ENCODE data around the gene RASSF8.

- TF ChIP-seq CEBPB (IDR thresholded peaks at IDR 0.05) (no peak), REST (IDR thresholded peaks at IDR 0.05; ENCODE audit: low read depth) (no peak), MAX (IDR thresholded peaks at IDR 0.05) (no peak), USF1 (IDR thresholded peaks at IDR 0.05) (no peak), CREB1 (IDR thresholded peaks at IDR 0.05; ENCODE audit: low read depth) (no peak), RAD21 (IDR thresholded peaks at IDR 0.05; ENCODE audit: low read depth) (no peak), TAF1 (IDR thresholded peaks at IDR 0.05; ENCODE audit: low read depth) (no peak), EP300 (IDR thresholded peaks at IDR 0.05; ENCODE audit: borderline replicate concordance) (no peak), YY1 (IDR thresholded peaks at IDR 0.05; ENCODE audit: low read depth) (no peak), NFIC (IDR thresholded peaks at IDR 0.05) (no peak), TEAD4 (IDR thresholded peaks at IDR 0.05) (no peak), FOXM1 (IDR thresholded peaks at IDR 0.05; ENCODE audit: borderline replicate concordance, low read depth) (no peak)
These were observed 88.4 kb downstream of the RASSF8 start for GRCh38 chr12:26046906-26047305.

Measured in Ishikawa (cell line).